Ishikawa (cell line): ENCODE data around the gene RPAIN.

Experiments used
- CEBPB ChIP-seq: IDR thresholded peaks from 2 replicates; pipeline ENCODE4 v1.6.1; 2012
- EGR1 ChIP-seq: IDR thresholded peaks from 2 replicates; pipeline ENCODE4 v1.6.1; 2012
- EP300 ChIP-seq: IDR thresholded peaks from 2 replicates; pipeline ENCODE4 v1.6.1; 2012; ENCODE audit warnings: borderline replicate concordance
- FOXM1 ChIP-seq: IDR thresholded peaks from 2 replicates; pipeline ENCODE4 v1.6.1; 2012; ENCODE audit warnings: low read depth, borderline replicate concordance
- NFIC ChIP-seq: IDR thresholded peaks from 2 replicates; pipeline ENCODE4 v1.6.1; 2012
- RAD21 ChIP-seq: IDR thresholded peaks from 2 replicates; pipeline ENCODE4 v1.6.1; 2012; ENCODE audit warnings: low read depth
- TAF1 ChIP-seq: IDR thresholded peaks from 2 replicates; pipeline ENCODE4 v1.6.1; 2012; ENCODE audit warnings: low read depth, mild to moderate bottlenecking
- TCF12 ChIP-seq: IDR thresholded peaks from 2 replicates; pipeline ENCODE4 v1.6.1; 2012; ENCODE audit warnings: low read depth
- TEAD4 ChIP-seq: IDR thresholded peaks from 2 replicates; pipeline ENCODE4 v1.6.1; 2012
- YY1 ChIP-seq: IDR thresholded peaks from 2 replicates; pipeline ENCODE4 v1.6.1; 2012; ENCODE audit warnings: low read depth
- ZBTB7A ChIP-seq: IDR thresholded peaks from 2 replicates; pipeline ENCODE4 v1.6.1; 2012; ENCODE audit warnings: low read depth
- TF ChIP-seq, protein P1 (sequence below): IDR thresholded peaks from 2 replicates; pipeline ENCODE4 v1.6.1; 2012; ENCODE audit warnings: low read depth, mild to moderate bottlenecking
- TF ChIP-seq, protein P2 (sequence below): IDR thresholded peaks from 2 replicates; pipeline ENCODE4 v1.6.1; 2012
- TF ChIP-seq, protein P3 (sequence below): IDR thresholded peaks from 2 replicates; pipeline ENCODE4 v1.6.1; 2012

DNA sequence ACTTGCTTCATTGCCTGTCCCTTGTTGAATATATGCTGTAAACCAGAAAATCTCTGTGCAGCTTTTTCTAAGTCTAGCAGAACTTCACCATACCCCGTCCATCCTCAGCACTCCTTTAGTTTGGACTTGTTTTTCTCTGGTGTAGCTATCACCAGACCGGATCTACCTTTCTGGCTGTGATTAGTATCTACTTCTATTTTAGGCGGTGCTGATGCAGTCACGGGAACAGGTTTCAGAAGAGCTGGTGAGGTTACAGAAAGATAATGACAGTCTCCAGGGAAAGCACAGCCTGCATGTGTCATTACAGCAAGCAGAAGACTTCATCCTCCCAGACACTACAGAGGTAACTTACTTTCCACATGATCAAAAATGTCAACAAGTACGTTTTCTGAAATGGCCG, 46.9 kb upstream of the RPAIN start:
- TF ChIP-seq, protein P1, sequence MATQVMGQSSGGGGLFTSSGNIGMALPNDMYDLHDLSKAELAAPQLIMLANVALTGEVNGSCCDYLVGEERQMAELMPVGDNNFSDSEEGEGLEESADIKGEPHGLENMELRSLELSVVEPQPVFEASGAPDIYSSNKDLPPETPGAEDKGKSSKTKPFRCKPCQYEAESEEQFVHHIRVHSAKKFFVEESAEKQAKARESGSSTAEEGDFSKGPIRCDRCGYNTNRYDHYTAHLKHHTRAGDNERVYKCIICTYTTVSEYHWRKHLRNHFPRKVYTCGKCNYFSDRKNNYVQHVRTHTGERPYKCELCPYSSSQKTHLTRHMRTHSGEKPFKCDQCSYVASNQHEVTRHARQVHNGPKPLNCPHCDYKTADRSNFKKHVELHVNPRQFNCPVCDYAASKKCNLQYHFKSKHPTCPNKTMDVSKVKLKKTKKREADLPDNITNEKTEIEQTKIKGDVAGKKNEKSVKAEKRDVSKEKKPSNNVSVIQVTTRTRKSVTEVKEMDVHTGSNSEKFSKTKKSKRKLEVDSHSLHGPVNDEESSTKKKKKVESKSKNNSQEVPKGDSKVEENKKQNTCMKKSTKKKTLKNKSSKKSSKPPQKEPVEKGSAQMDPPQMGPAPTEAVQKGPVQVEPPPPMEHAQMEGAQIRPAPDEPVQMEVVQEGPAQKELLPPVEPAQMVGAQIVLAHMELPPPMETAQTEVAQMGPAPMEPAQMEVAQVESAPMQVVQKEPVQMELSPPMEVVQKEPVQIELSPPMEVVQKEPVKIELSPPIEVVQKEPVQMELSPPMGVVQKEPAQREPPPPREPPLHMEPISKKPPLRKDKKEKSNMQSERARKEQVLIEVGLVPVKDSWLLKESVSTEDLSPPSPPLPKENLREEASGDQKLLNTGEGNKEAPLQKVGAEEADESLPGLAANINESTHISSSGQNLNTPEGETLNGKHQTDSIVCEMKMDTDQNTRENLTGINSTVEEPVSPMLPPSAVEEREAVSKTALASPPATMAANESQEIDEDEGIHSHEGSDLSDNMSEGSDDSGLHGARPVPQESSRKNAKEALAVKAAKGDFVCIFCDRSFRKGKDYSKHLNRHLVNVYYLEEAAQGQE, result no peak
- TF ChIP-seq TCF12, result no peak
- TF ChIP-seq, protein P2, sequence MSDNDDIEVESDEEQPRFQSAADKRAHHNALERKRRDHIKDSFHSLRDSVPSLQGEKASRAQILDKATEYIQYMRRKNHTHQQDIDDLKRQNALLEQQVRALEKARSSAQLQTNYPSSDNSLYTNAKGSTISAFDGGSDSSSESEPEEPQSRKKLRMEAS, result no peak
- no peak for TF ChIP-seq EP300
- no peak for TF ChIP-seq RAD21
- TF ChIP-seq TEAD4, result no peak
- no peak for TF ChIP-seq FOXM1
- no peak for TF ChIP-seq CEBPB
- no peak for TF ChIP-seq YY1
- TF ChIP-seq TAF1, result no peak
- TF ChIP-seq EGR1, result no peak
- no peak for TF ChIP-seq ZBTB7A
- TF ChIP-seq, protein P3, sequence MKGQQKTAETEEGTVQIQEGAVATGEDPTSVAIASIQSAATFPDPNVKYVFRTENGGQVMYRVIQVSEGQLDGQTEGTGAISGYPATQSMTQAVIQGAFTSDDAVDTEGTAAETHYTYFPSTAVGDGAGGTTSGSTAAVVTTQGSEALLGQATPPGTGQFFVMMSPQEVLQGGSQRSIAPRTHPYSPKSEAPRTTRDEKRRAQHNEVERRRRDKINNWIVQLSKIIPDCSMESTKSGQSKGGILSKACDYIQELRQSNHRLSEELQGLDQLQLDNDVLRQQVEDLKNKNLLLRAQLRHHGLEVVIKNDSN, result no peak
- no peak for TF ChIP-seq NFIC
